Vagina (tissue), 2 donors: ENCODE measurements around the gene CCT8. TPM values are rescaled to one million over a fixed set of nuclear protein-coding genes. Genes with fewer than 3 reads are reported as not detected.
"Not testable (repeated sequence)": the region's sequence is repeated elsewhere in the genome, so short reads cannot be mapped to it uniquely, and the experiment has no call there.

Experiments
- DNase-seq, 2 donors: peaks; one replicate each; pipeline ENCODE4 v3.0.0-alpha.2; 2017; ENCODE audit errors: extremely low spot score in 2 of 2
- H3K27ac ChIP-seq: fragments of 200-600 bp; sonication (generic); one replicate; pipeline ENCODE4 v1.5.1; 2019
- H3K27me3 ChIP-seq: fragments of 200-600 bp; sonication (generic); one replicate; pipeline ENCODE4 v1.5.1; 2019
- H3K36me3 ChIP-seq, 2 donors: fragments of 200-600 bp; sonication (generic); one replicate each; pipeline ENCODE4 v1.5.1; 2017 to 2019
- H3K4me1 ChIP-seq: fragments of 200-600 bp; sonication (generic); one replicate; pipeline ENCODE4 v1.5.1; 2019
- H3K4me3 ChIP-seq, 2 donors: fragments of 200-600 bp; sonication (generic); 1 replicate in 1 of 2; 2 replicates in 1 of 2; pipeline ENCODE4 v1.5.1; 2016 to 2019
- H3K9me3 ChIP-seq: fragments of 200-600 bp; sonication (generic); one replicate; pipeline ENCODE4 v1.5.1; 2019
- POLR2A ChIP-seq, 2 donors: fragments of 450-650 bp; IDR thresholded peaks; one replicate each; pipeline ENCODE4 v1.6.1; 2017; ENCODE audit warnings: antibody characterized with exemption in 2 of 2, mild to moderate bottlenecking in 2 of 2, moderate library complexity in 2 of 2
- POLR2AphosphoS5 ChIP-seq, 2 donors: sonication (generic); formaldehyde crosslinking; IDR thresholded peaks; one replicate each; pipeline ENCODE4 v1.9.0; 2017; ENCODE audit warnings: antibody characterized with exemption in 2 of 2, mild to moderate bottlenecking in 2 of 2, low read depth in 1 of 2; ENCODE audit not compliant: insufficient read depth in 1 of 2
- intact Hi-C: fragments of 100-400 bp; cut with DNase I; formaldehyde crosslinking; loops from one replicate; pipeline ENCODE4 v1.15.1; 2023
- total RNA-seq: library from RNA; depleted of rRNA; stranded (reverse); fragments of >200 nt; gene quantifications from one replicate; pipeline ENCODE4 v1.2.3, GENCODE V29; 2016
- TF ChIP-seq, protein P1 (sequence below), 3 experiments: fragments of 450-650 bp in 2 of 3; fragments of 200-600 bp in 1 of 3; sonication (generic) in 1 of 3; IDR thresholded peaks; one replicate each; pipeline ENCODE4 v1.5.1; 2017 to 2019; ENCODE audit warnings: antibody characterized with exemption in 3 of 3, mild to moderate bottlenecking in 2 of 3, moderate library complexity in 2 of 3

Gene CCT8
- total RNA-seq, 1 donor from 2014 or later = 81.3 TPM

- TF ChIP-seq, protein P1, sequence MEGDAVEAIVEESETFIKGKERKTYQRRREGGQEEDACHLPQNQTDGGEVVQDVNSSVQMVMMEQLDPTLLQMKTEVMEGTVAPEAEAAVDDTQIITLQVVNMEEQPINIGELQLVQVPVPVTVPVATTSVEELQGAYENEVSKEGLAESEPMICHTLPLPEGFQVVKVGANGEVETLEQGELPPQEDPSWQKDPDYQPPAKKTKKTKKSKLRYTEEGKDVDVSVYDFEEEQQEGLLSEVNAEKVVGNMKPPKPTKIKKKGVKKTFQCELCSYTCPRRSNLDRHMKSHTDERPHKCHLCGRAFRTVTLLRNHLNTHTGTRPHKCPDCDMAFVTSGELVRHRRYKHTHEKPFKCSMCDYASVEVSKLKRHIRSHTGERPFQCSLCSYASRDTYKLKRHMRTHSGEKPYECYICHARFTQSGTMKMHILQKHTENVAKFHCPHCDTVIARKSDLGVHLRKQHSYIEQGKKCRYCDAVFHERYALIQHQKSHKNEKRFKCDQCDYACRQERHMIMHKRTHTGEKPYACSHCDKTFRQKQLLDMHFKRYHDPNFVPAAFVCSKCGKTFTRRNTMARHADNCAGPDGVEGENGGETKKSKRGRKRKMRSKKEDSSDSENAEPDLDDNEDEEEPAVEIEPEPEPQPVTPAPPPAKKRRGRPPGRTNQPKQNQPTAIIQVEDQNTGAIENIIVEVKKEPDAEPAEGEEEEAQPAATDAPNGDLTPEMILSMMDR (IDR thresholded peaks at IDR 0.05) = no peak
- TF ChIP-seq POLR2AphosphoS5 (IDR thresholded peaks at IDR 0.05; ENCODE audit: insufficient read depth in 1 of 2, low read depth in 1 of 2) = peak; percentile 82 to 94
- peak in 1 of 2 donors; percentile 6 for TF ChIP-seq POLR2A (IDR thresholded peaks at IDR 0.05)
- no peaks in the 10 kb centered on the region for H3K36me3 ChIP-seq
- intact Hi-C loops = no loop called here
- no peaks in the 10 kb centered on the region for H3K27me3 ChIP-seq
- DNase-seq = peak; percentile 98 to 99
- peaks cover 27% of the 10 kb centered on the region for H3K4me1 ChIP-seq
- peak within 1 kb of the TSS; percentile 69 to 79 for H3K4me3 ChIP-seq
- no peaks in the 10 kb centered on the region for H3K9me3 ChIP-seq
- H3K27ac ChIP-seq = peak within 1 kb of the TSS; percentile 97
These were observed 48.7 kb downstream of the CCT8 start, which contains the start of gene USP16 for GRCh38 chr21:29024474-29025327. Gene USP16, plus strand, starts transcription at chr21:29024668. Its CDS starts 3,246 bp downstream, at chr21:29027914.

DNA sequence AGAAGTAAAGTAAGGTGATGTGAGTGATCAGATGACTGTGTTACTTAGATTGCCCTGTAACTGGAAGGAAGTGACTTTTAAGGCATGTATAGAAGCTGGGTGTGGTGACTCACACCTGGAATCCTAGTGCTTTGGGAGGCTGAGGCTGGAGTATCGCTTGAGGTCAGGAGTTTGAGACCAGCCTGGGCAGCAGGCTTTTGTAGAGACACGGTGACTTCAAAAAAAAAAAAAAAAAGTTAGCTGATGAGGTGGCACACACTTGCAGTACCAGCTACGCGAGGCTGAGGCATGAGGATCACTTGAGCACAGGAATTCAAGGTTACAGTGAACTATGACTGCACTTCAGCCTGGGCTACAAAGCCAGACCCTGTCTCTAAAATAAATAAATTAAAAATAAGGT lies 51.3 kb downstream of the CCT8 start:
- Histone ChIP-seq H3K4me3 (no peak overlapping the region), H3K36me3 (no peaks in the 10 kb centered on the region), H3K27ac (no peak overlapping the region), H3K27me3 (no peaks in the 10 kb centered on the region), H3K4me1 (peaks cover 39% of the 10 kb centered on the region), H3K9me3 (no peaks in the 10 kb centered on the region)
- intact Hi-C loops = no loop called here
- no peak for TF ChIP-seq POLR2AphosphoS5 (IDR thresholded peaks at IDR 0.05; ENCODE audit: insufficient read depth in 1 of 2, low read depth in 1 of 2)
- TF ChIP-seq, protein P1 (IDR thresholded peaks at IDR 0.05) = no peak
- no peak for TF ChIP-seq POLR2A (IDR thresholded peaks at IDR 0.05)
- no peak for DNase-seq

GRCh38 chr21:29018540-29018939 lies 54.9 kb downstream of the CCT8 start:
- H3K4me1 ChIP-seq = peaks cover 19% of the 10 kb centered on the region
- H3K36me3 ChIP-seq = no peaks in the 10 kb centered on the region
- DNase-seq = no peak
- intact Hi-C loops = no loop called here
- peak overlapping the region; percentile 57 to 69 for H3K4me3 ChIP-seq
- TF ChIP-seq, protein P1 (IDR thresholded peaks at IDR 0.05) = no peak
- H3K9me3 ChIP-seq = no peaks in the 10 kb centered on the region
- H3K27me3 ChIP-seq = no peaks in the 10 kb centered on the region
- peak overlapping the region; percentile 42 for H3K27ac ChIP-seq

DNA sequence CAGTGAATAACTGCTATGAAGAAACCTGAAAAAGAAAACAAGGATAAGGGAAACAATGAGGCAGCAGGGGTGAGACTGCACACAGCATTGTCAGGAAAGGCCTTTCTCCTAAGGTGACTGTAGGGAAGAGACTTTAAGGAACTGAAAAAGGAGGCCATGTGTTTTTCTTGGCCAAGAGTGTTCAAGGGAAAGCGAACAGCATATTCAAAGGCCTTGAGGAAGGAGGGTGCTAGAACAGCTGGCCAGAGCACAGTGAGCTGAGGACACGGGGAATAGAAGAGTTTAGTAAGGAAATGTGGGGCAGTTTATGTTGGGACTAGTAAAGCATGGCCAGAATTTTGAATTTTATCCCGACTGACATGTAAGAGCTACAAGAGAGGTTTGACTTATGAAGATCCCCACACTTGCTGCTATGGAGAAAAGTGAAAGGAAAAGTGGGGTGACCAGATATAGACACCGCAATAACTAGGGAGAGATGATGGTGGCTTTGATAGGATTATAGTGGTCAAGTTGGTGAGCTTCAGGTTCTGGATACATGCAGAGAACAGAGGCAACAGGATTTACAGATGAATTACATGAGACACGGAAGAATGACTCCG lies 55.7 kb downstream of the CCT8 start:
- Histone ChIP-seq H3K36me3 (no peaks in the 10 kb centered on the region), H3K27me3 (no peaks in the 10 kb centered on the region), H3K27ac (no peak overlapping the region), H3K9me3 (no peaks in the 10 kb centered on the region), H3K4me1 (peaks cover 19% of the 10 kb centered on the region), H3K4me3 (peak overlapping the region; percentile 57 to 69)
- TF ChIP-seq, protein P1 (IDR thresholded peaks at IDR 0.05) = no peak
- TF ChIP-seq POLR2AphosphoS5 (IDR thresholded peaks at IDR 0.05; ENCODE audit: insufficient read depth in 1 of 2, low read depth in 1 of 2) (no peak), POLR2A (IDR thresholded peaks at IDR 0.05) (no peak)
- DNase-seq = no peak
- intact Hi-C loops = no loop called here

DNA sequence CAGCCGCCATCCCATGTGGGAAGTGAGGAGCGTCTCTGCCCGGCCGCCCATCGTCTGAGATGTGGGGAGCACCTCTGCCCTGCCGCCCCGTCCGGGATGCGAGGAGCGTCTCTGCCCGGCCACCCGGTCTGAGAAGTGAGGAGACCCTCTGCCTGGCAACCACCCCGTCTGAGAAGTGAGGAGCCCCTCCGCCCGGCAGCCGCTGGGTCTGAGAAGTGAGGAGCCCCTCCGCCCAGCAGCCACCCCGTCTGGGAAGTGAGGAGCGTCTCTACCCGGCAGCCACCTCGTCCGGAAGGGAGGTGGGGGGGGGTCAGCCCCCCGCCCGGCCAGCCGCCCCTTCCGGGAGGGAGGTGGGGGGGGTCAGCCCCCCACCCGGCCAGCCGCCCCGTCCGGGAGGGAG lies 62.2 kb downstream of the CCT8 start:
- DNase-seq, H3K27ac ChIP-seq, H3K4me1 ChIP-seq, intact Hi-C loops, H3K9me3 ChIP-seq, H3K4me3 ChIP-seq, H3K27me3 ChIP-seq: not testable (repeated sequence)
- H3K36me3 ChIP-seq = peaks cover 0 to 13% of the 10 kb centered on the region in 2 donors
